Osteocyte (in vitro differentiated cells): Measurements from ENCODE around the gene P2RX7. TPM values are rescaled to one million over a fixed set of nuclear protein-coding genes. Genes with fewer than 3 reads are reported as not detected.
"Not testable (repeated sequence)": the region's sequence is repeated elsewhere in the genome, so short reads cannot be mapped to it uniquely, and the experiment has no call there.

ENCODE experiments used
- DNase-seq: peaks from one replicate; pipeline ENCODE4 v3.0.0; 2021; ENCODE audit warnings: mixed read lengths; ENCODE audit not compliant: unreplicated experiment; ENCODE audit errors: extremely low spot score
- H3K27ac Mint-ChIP-seq: one replicate; pipeline ENCODE4 v1.8.0; 2021; ENCODE audit warnings: mild to moderate bottlenecking, mixed read lengths; ENCODE audit not compliant: unreplicated experiment
- H3K27me3 Mint-ChIP-seq: one replicate; pipeline ENCODE4 v1.8.0; 2021; ENCODE audit warnings: mixed read lengths; ENCODE audit not compliant: unreplicated experiment
- H3K36me3 Mint-ChIP-seq: one replicate; pipeline ENCODE4 v1.8.0; 2021; ENCODE audit warnings: mixed read lengths; ENCODE audit not compliant: unreplicated experiment
- H3K4me1 Mint-ChIP-seq: one replicate; pipeline ENCODE4 v1.8.0; 2021; ENCODE audit warnings: mixed read lengths; ENCODE audit not compliant: unreplicated experiment
- H3K4me3 Mint-ChIP-seq: one replicate; pipeline ENCODE4 v1.8.0; 2021; ENCODE audit warnings: mild to moderate bottlenecking, moderate library complexity, mixed read lengths; ENCODE audit not compliant: unreplicated experiment
- H3K9me3 Mint-ChIP-seq: one replicate; pipeline ENCODE4 v1.8.0; 2021; ENCODE audit warnings: mixed read lengths; ENCODE audit not compliant: unreplicated experiment
- total RNA-seq: library from RNA; stranded (reverse); gene quantifications from 2 replicates; pipeline ENCODE4 v1.2.1, GENCODE V29; 2021
- TF ChIP-seq, protein P1 (sequence below): fragments of 200-600 bp; sonication (generic); IDR thresholded peaks from 2 replicates; pipeline ENCODE4 v1.5.0; 2021; ENCODE audit warnings: antibody characterized with exemption, mild to moderate bottlenecking, moderate library complexity

P2RX7 gene
- total RNA-seq, 1 donor from 2014 or later: 0.30 TPM

DNA sequence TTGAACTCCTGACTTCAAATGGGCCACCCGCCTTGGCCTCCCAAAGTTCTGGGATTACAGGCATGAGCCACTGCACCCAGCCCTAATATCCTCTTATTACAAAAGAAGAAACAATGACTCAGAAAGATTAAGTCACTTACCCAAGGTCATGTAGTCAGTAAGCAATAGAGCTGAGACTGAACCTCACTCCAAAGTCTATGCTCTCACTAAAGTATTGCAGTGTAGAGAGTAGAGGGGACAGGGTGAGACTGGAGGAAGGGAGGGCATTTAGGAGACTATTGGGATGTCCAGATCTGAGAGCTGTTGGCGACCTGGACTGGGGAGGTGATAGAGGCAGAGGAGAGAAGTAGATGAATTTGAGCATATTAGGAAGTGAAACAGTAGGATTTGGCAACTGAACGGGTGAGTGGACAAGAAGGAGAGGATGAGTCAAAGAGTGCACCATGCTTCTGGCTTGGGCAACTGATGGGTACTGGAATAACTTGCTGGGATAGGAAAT, 11.8 kb downstream of the P2RX7 start:
- Mint-ChIP-seq H3K27ac (peak overlapping the region; percentile 2), H3K4me1 (no peaks in the 10 kb centered on the region), H3K36me3 (no peaks in the 10 kb centered on the region), H3K27me3 (peaks cover 17% of the 10 kb centered on the region), H3K9me3 (no peaks in the 10 kb centered on the region), H3K4me3 (no peak overlapping the region)
- no peak for DNase-seq
- TF ChIP-seq, protein P1, sequence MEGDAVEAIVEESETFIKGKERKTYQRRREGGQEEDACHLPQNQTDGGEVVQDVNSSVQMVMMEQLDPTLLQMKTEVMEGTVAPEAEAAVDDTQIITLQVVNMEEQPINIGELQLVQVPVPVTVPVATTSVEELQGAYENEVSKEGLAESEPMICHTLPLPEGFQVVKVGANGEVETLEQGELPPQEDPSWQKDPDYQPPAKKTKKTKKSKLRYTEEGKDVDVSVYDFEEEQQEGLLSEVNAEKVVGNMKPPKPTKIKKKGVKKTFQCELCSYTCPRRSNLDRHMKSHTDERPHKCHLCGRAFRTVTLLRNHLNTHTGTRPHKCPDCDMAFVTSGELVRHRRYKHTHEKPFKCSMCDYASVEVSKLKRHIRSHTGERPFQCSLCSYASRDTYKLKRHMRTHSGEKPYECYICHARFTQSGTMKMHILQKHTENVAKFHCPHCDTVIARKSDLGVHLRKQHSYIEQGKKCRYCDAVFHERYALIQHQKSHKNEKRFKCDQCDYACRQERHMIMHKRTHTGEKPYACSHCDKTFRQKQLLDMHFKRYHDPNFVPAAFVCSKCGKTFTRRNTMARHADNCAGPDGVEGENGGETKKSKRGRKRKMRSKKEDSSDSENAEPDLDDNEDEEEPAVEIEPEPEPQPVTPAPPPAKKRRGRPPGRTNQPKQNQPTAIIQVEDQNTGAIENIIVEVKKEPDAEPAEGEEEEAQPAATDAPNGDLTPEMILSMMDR: no peak

DNA sequence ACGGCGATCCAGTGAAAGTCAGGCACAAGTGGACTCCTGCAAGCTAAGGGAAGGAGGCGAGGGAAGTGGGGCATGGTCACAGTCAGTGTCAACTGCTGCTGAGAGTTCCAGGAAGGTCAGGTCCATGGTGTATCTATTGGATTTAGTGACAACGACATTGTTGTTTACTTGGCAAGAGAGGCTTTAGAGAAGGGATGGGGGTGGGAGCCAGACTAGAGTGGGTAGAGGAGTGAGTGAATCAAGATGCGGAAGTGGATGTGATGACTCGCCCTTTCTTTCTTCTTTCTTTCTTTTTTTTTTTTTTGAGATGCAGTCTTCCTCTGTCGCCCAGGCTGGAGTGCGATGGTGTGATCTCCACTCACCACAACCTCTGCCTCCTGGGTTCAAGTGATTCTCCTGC, 12.5 kb downstream of the P2RX7 start:
- Mint-ChIP-seq H3K27me3 (peaks cover 17% of the 10 kb centered on the region), H3K36me3 (no peaks in the 10 kb centered on the region), H3K4me3 (no peak overlapping the region), H3K9me3 (no peaks in the 10 kb centered on the region), H3K27ac (no peak overlapping the region), H3K4me1 (no peaks in the 10 kb centered on the region)
- DNase-seq: no peak
- TF ChIP-seq, protein P1: no peak

DNA sequence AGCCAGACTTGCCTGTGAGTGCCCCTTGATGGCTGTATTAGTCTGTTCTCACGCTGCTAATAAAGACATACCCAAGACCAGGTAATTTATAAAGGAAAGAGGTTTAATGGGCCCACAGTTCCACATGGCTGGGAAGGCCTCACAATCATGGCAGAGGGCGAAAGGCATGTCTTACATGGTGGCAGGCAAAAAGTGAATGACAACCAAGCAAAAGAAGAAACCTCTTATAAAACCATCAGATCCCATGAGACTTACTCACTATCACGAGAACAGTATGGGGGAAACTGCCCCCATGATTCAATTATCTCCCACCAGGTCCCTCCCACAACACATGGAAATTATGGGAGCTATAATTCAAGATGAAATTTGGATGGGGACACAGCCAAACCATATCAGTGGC, 16.6 kb downstream of the P2RX7 start:
- not testable (repeated sequence) for H3K9me3 Mint-ChIP-seq, H3K36me3 Mint-ChIP-seq, H3K4me3 Mint-ChIP-seq, H3K27ac Mint-ChIP-seq, DNase-seq, H3K4me1 Mint-ChIP-seq
- peaks cover 21% of the 10 kb centered on the region for H3K27me3 Mint-ChIP-seq

DNA sequence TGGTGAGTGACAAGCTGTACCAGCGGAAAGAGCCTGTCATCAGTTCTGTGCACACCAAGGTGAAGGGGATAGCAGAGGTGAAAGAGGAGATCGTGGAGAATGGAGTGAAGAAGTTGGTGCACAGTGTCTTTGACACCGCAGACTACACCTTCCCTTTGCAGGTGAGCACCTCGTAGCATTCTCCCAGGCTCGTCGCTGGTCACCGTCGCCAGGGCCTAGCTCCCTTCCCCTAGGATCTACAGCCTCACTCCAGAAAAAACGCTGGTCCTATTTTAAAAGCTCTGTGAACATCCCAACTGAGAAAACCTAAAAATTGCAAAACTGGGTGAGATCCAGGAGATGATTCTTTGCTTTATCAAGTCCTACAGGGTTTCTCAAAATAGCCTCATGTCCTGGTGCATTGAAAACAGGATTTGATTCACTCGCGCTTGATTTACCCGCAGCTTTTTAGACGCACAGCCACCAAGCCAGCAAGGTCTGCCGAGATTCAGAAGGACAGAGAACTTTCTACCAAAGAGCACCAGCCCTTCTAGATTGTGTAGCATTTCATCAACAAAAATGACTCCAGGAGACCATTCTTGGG, 22.2 kb downstream of the P2RX7 start:
- no peaks in the 10 kb centered on the region for H3K4me1 Mint-ChIP-seq
- no peak for DNase-seq
- H3K4me3 Mint-ChIP-seq: no peak overlapping the region
- no peaks in the 10 kb centered on the region for H3K36me3 Mint-ChIP-seq
- H3K9me3 Mint-ChIP-seq: peaks cover 6% of the 10 kb centered on the region
- peaks cover 58% of the 10 kb centered on the region for H3K27me3 Mint-ChIP-seq
- no peak overlapping the region for H3K27ac Mint-ChIP-seq
- TF ChIP-seq, protein P1: no peak

DNA sequence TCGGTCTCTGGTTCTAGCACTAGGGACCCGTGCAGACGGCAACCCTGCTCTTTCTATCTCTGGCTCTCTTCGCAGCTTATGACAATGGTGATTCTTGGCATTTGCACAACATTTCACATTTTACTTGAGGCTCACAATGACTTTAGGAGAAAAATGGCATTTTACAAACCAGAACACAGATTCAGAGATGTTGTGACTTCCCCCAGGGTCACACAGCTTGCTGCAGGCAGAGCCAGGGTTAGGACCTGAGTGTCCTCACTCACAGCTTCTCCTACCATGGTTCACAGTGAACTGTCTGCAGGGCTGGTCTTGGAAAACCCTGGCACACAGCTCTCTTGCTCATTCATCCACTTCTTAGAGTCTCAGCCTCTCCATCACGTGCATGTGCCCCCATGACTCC, 23.7 kb downstream of the P2RX7 start:
- no peak for DNase-seq
- Mint-ChIP-seq H3K4me3 (no peak overlapping the region), H3K27ac (no peak overlapping the region), H3K27me3 (peaks cover 65% of the 10 kb centered on the region), H3K36me3 (no peaks in the 10 kb centered on the region), H3K4me1 (no peaks in the 10 kb centered on the region), H3K9me3 (peaks cover 6% of the 10 kb centered on the region)
- TF ChIP-seq, protein P1: no peak
